Uterus (tissue), 2 donors: Measurements from ENCODE around the gene TMEM273.

Source experiments
- POLR2A ChIP-seq, 2 donors: fragments of 450-650 bp; IDR thresholded peaks; one replicate each; pipeline ENCODE4 v1.6.1; 2016; ENCODE audit warnings: antibody characterized with exemption in 2 of 2, mild to moderate bottlenecking in 1 of 2, moderate library complexity in 1 of 2
- TF ChIP-seq, protein P1 (sequence below), 4 experiments: fragments of 200-600 bp in 2 of 4; fragments of 450-650 bp in 2 of 4; sonication (generic) in 2 of 4; IDR thresholded peaks; one replicate each; pipeline ENCODE4 v1.5.1; 2016 to 2019; ENCODE audit warnings: antibody characterized with exemption in 4 of 4, mild to moderate bottlenecking in 2 of 4, moderate library complexity in 1 of 4

DNA sequence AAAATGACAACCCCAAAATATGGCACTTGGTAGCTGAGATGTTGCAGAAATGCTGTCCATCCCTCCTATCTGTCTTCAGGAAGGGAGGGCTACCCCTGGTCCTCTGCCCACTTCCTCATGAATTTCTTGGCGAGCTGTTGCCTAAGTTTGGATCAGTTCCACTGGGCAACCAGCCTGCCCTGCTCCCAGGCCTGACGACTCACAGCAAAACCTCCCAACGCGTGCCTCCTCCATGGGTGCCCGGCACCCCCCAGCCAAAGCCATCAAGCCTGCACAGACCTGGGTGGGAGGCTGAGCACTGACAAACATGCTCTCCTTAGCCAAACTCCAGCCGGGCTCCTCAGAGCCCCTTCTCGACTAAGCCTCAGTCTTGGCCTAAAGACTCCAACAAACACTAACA lies 81.7 kb downstream of the TMEM273 start:
- TF ChIP-seq, protein P1, sequence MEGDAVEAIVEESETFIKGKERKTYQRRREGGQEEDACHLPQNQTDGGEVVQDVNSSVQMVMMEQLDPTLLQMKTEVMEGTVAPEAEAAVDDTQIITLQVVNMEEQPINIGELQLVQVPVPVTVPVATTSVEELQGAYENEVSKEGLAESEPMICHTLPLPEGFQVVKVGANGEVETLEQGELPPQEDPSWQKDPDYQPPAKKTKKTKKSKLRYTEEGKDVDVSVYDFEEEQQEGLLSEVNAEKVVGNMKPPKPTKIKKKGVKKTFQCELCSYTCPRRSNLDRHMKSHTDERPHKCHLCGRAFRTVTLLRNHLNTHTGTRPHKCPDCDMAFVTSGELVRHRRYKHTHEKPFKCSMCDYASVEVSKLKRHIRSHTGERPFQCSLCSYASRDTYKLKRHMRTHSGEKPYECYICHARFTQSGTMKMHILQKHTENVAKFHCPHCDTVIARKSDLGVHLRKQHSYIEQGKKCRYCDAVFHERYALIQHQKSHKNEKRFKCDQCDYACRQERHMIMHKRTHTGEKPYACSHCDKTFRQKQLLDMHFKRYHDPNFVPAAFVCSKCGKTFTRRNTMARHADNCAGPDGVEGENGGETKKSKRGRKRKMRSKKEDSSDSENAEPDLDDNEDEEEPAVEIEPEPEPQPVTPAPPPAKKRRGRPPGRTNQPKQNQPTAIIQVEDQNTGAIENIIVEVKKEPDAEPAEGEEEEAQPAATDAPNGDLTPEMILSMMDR (IDR thresholded peaks at IDR 0.05) = no peak
- TF ChIP-seq POLR2A (IDR thresholded peaks at IDR 0.05) = no peak
